GM23338 (cell line): ENCODE data around the gene CIZ1. TPM values are rescaled to one million over a fixed set of nuclear protein-coding genes. Genes with fewer than 3 reads are reported as not detected.

Experiments used
- ATAC-seq: fragments of 200-7000 bp; cut with Tn5 transposase; 3 replicates; pipeline ENCODE4 v1.9.1; 2020
- DNase-seq: peaks from one replicate; pipeline ENCODE4 v3.0.0-alpha.2; 2015; ENCODE audit warnings: low spot score
- H2AFZ ChIP-seq: fragments of 200-600 bp; sonication (generic); 2 replicates; pipeline ENCODE4 v1.8.0; 2016; ENCODE audit warnings: antibody characterized with exemption, mild to moderate bottlenecking, moderate library complexity
- H3F3A ChIP-seq: fragments of 200-600 bp; sonication (generic); replicated peaks from 2 replicates; pipeline ENCODE4 v1.8.0; 2017; ENCODE audit warnings: antibody characterized with exemption, mixed run types, low read depth
- H3K27ac ChIP-seq: fragments of 200-600 bp; sonication (generic); 2 replicates; pipeline ENCODE4 v1.6.1; 2016; ENCODE audit warnings: low read depth
- H3K27me3 ChIP-seq: fragments of 200-600 bp; sonication (generic); 2 replicates; pipeline ENCODE4 v1.8.0; 2016; ENCODE audit warnings: mild to moderate bottlenecking, mixed run types, moderate library complexity; ENCODE audit not compliant: insufficient read depth
- H3K36me3 ChIP-seq: fragments of 200-600 bp; sonication (generic); 2 replicates; pipeline ENCODE4 v1.8.0; 2016; ENCODE audit warnings: mild to moderate bottlenecking; ENCODE audit not compliant: insufficient read depth
- H3K4me1 ChIP-seq: fragments of 200-600 bp; sonication (generic); 2 replicates; pipeline ENCODE4 v1.8.0; 2016; ENCODE audit warnings: mild to moderate bottlenecking, moderate library complexity; ENCODE audit not compliant: insufficient read depth
- H3K4me2 ChIP-seq: fragments of 200-600 bp; sonication (generic); 2 replicates; pipeline ENCODE4 v1.7.1; 2017; ENCODE audit warnings: mixed run types
- H3K4me3 ChIP-seq: fragments of 200-600 bp; sonication (generic); 2 replicates; pipeline ENCODE4 v1.6.1; 2016; ENCODE audit warnings: mixed run types
- H3K79me2 ChIP-seq: fragments of 200-600 bp; sonication (generic); replicated peaks from 2 replicates; pipeline ENCODE4 v1.8.0; 2017; ENCODE audit warnings: mild to moderate bottlenecking; ENCODE audit not compliant: insufficient read depth
- H3K9me2 ChIP-seq: fragments of 200-600 bp; sonication (generic); 2 replicates; pipeline ENCODE4 v1.8.0; 2017; ENCODE audit not compliant: insufficient read depth
- H4K20me1 ChIP-seq: fragments of 200-600 bp; sonication (generic); replicated peaks from 2 replicates; pipeline ENCODE4 v1.8.0; 2017; ENCODE audit warnings: mild to moderate bottlenecking; ENCODE audit not compliant: insufficient read depth
- H3K27ac Mint-ChIP-seq: 2 replicates; pipeline ENCODE4 v1.8.0; 2020; ENCODE audit warnings: inconsistent platforms, mild to moderate bottlenecking, moderate library complexity, mixed read lengths
- H3K27me3 Mint-ChIP-seq: 3 replicates; pipeline ENCODE4 v1.8.0; 2022; ENCODE audit warnings: low read depth, mild to moderate bottlenecking, moderate library complexity, mixed read lengths, inconsistent platforms; ENCODE audit not compliant: insufficient read depth, poor library complexity
- H3K36me3 Mint-ChIP-seq: 3 replicates; pipeline ENCODE4 v1.8.0; 2021; ENCODE audit warnings: low read depth, mild to moderate bottlenecking, inconsistent platforms, moderate library complexity, mixed read lengths
- H3K4me1 Mint-ChIP-seq: 3 replicates; pipeline ENCODE4 v1.8.0; 2020; ENCODE audit warnings: mild to moderate bottlenecking, inconsistent platforms, mixed read lengths
- H3K4me3 Mint-ChIP-seq: 3 replicates; pipeline ENCODE4 v1.8.0; 2021; ENCODE audit warnings: moderate library complexity, mild to moderate bottlenecking, inconsistent platforms, mixed read lengths
- H3K9me3 Mint-ChIP-seq: 3 replicates; pipeline ENCODE4 v1.8.0; 2020; ENCODE audit warnings: moderate library complexity, mild to moderate bottlenecking, inconsistent platforms, mixed read lengths
- CREB1 ChIP-seq: fragments of 250-450 bp; sonication (Bioruptor Pico); IDR thresholded peaks from 2 replicates; pipeline ENCODE4 v1.5.0; 2020; ENCODE audit warnings: low read depth, mild to moderate bottlenecking, moderate library complexity
- EZH2phosphoT487 ChIP-seq: fragments of 200-600 bp; sonication (generic); IDR thresholded peaks from one replicate; pipeline ENCODE4 v1.8.1; 2018; ENCODE audit warnings: antibody characterized with exemption; ENCODE audit not compliant: unreplicated experiment
- JUNB ChIP-seq: IDR thresholded peaks from one replicate; pipeline ENCODE4 v1.6.1; 2016; ENCODE audit warnings: antibody characterized with exemption; ENCODE audit not compliant: unreplicated experiment
- NANOG ChIP-seq: IDR thresholded peaks from 2 replicates; pipeline ENCODE4 v1.6.1; 2016; ENCODE audit warnings: antibody characterized with exemption, borderline replicate concordance
- POLR2AphosphoS5 ChIP-seq: IDR thresholded peaks from 2 replicates; pipeline ENCODE4 v1.6.1; 2016; ENCODE audit warnings: antibody characterized with exemption, low read depth
- STAT1 ChIP-seq: IDR thresholded peaks from one replicate; pipeline ENCODE4 v1.6.1; 2016; ENCODE audit warnings: antibody characterized with exemption; ENCODE audit not compliant: unreplicated experiment
- ZNF114 ChIP-seq: fragments of 250-450 bp; sonication (Bioruptor Pico); IDR thresholded peaks from 2 replicates; pipeline ENCODE4 v1.5.0; 2020; ENCODE audit warnings: mild to moderate bottlenecking, moderate library complexity
- ZNF331 ChIP-seq: fragments of 250-450 bp; sonication (Bioruptor Pico); IDR thresholded peaks from 2 replicates; pipeline ENCODE4 v1.5.0; 2020; ENCODE audit warnings: low read depth, mild to moderate bottlenecking, moderate library complexity
- polyA plus RNA-seq: library from polyadenylated mRNA; unstranded; fragments of >200 nt; fragmentation: Nextera tagmentation; extraction: Ambion mirVana; gene quantifications from 2 replicates; pipeline ENCODE4 v1.2.1, GENCODE V29; 2016
- total RNA-seq: library from RNA; depleted of rRNA; stranded (reverse); fragments of >200 nt; shearing (Covaris generic); gene quantifications from 2 replicates; pipeline ENCODE4 v1.2.3, GENCODE V29; 2014
- TF ChIP-seq, protein P1 (sequence below), 2 experiments: fragments of 200-600 bp in 1 of 2; sonication (generic) in 1 of 2; conservative IDR thresholded peaks; 2 replicates each; pipeline versions ENCODE4 v1.5.1 to v1.6.1; 2016 to 2017; ENCODE audit warnings: antibody characterized with exemption in 2 of 2, low read depth in 2 of 2, mild to moderate bottlenecking in 2 of 2, moderate library complexity in 1 of 2
- TF ChIP-seq, protein P2 (sequence below): IDR thresholded peaks from 2 replicates; pipeline ENCODE4 v1.6.1; 2016; ENCODE audit warnings: antibody characterized with exemption
- TF ChIP-seq, protein P3 (sequence below): fragments of 250-450 bp; sonication (Bioruptor Pico); IDR thresholded peaks from 2 replicates; pipeline ENCODE4 v1.5.0; 2020; ENCODE audit warnings: mild to moderate bottlenecking, moderate library complexity

Gene CIZ1
- total and polyA plus RNA-seq, 2 experiments from 2014 or later, result 49.6 to 61.4 TPM

GRCh38 chr9:128222880-128223670 is 31.7 kb upstream of the CIZ1 start (continued):
- TF ChIP-seq, protein P1, sequence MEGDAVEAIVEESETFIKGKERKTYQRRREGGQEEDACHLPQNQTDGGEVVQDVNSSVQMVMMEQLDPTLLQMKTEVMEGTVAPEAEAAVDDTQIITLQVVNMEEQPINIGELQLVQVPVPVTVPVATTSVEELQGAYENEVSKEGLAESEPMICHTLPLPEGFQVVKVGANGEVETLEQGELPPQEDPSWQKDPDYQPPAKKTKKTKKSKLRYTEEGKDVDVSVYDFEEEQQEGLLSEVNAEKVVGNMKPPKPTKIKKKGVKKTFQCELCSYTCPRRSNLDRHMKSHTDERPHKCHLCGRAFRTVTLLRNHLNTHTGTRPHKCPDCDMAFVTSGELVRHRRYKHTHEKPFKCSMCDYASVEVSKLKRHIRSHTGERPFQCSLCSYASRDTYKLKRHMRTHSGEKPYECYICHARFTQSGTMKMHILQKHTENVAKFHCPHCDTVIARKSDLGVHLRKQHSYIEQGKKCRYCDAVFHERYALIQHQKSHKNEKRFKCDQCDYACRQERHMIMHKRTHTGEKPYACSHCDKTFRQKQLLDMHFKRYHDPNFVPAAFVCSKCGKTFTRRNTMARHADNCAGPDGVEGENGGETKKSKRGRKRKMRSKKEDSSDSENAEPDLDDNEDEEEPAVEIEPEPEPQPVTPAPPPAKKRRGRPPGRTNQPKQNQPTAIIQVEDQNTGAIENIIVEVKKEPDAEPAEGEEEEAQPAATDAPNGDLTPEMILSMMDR (conservative IDR thresholded peaks at IDR 0.05; ENCODE audit: low read depth in 2 of 2), result no peak
- TF ChIP-seq EZH2phosphoT487, result no peak
- no peak for TF ChIP-seq STAT1

- Histone ChIP-seq H3K27ac (no peak overlapping the region), H3K9me2 (no peaks in the 10 kb centered on the region), H3F3A (peaks cover 6% of the 10 kb centered on the region), H3K4me3 (no peak overlapping the region), H3K27me3 (no peaks in the 10 kb centered on the region), H4K20me1 (no peaks in the 10 kb centered on the region; the same call in 1 of the 2 replicates), H3K4me1 (peaks cover 3% of the 10 kb centered on the region; the same call in 1 of the 2 replicates), H2AFZ (no peak overlapping the region), H3K36me3 (0 out of 2 replicates have a peak, but pooled peaks cover 6% of the 10 kb centered on the region), H3K79me2 (no peaks in the 10 kb centered on the region), H3K4me2 (no peak overlapping the region)
- ATAC-seq (no peak), DNase-seq (no peak)
- Mint-ChIP-seq H3K27ac (no peak overlapping the region), H3K9me3 (no peaks in the 10 kb centered on the region), H3K4me3 (no peak overlapping the region), H3K36me3 (peaks cover 24% of the 10 kb centered on the region), H3K27me3 (peaks cover 14% of the 10 kb centered on the region), H3K4me1 (peaks cover 9% of the 10 kb centered on the region)
- no peak for TF ChIP-seq NANOG
- TF ChIP-seq, protein P2, sequence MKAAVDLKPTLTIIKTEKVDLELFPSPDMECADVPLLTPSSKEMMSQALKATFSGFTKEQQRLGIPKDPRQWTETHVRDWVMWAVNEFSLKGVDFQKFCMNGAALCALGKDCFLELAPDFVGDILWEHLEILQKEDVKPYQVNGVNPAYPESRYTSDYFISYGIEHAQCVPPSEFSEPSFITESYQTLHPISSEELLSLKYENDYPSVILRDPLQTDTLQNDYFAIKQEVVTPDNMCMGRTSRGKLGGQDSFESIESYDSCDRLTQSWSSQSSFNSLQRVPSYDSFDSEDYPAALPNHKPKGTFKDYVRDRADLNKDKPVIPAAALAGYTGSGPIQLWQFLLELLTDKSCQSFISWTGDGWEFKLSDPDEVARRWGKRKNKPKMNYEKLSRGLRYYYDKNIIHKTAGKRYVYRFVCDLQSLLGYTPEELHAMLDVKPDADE, result no peak
- TF ChIP-seq, protein P3, sequence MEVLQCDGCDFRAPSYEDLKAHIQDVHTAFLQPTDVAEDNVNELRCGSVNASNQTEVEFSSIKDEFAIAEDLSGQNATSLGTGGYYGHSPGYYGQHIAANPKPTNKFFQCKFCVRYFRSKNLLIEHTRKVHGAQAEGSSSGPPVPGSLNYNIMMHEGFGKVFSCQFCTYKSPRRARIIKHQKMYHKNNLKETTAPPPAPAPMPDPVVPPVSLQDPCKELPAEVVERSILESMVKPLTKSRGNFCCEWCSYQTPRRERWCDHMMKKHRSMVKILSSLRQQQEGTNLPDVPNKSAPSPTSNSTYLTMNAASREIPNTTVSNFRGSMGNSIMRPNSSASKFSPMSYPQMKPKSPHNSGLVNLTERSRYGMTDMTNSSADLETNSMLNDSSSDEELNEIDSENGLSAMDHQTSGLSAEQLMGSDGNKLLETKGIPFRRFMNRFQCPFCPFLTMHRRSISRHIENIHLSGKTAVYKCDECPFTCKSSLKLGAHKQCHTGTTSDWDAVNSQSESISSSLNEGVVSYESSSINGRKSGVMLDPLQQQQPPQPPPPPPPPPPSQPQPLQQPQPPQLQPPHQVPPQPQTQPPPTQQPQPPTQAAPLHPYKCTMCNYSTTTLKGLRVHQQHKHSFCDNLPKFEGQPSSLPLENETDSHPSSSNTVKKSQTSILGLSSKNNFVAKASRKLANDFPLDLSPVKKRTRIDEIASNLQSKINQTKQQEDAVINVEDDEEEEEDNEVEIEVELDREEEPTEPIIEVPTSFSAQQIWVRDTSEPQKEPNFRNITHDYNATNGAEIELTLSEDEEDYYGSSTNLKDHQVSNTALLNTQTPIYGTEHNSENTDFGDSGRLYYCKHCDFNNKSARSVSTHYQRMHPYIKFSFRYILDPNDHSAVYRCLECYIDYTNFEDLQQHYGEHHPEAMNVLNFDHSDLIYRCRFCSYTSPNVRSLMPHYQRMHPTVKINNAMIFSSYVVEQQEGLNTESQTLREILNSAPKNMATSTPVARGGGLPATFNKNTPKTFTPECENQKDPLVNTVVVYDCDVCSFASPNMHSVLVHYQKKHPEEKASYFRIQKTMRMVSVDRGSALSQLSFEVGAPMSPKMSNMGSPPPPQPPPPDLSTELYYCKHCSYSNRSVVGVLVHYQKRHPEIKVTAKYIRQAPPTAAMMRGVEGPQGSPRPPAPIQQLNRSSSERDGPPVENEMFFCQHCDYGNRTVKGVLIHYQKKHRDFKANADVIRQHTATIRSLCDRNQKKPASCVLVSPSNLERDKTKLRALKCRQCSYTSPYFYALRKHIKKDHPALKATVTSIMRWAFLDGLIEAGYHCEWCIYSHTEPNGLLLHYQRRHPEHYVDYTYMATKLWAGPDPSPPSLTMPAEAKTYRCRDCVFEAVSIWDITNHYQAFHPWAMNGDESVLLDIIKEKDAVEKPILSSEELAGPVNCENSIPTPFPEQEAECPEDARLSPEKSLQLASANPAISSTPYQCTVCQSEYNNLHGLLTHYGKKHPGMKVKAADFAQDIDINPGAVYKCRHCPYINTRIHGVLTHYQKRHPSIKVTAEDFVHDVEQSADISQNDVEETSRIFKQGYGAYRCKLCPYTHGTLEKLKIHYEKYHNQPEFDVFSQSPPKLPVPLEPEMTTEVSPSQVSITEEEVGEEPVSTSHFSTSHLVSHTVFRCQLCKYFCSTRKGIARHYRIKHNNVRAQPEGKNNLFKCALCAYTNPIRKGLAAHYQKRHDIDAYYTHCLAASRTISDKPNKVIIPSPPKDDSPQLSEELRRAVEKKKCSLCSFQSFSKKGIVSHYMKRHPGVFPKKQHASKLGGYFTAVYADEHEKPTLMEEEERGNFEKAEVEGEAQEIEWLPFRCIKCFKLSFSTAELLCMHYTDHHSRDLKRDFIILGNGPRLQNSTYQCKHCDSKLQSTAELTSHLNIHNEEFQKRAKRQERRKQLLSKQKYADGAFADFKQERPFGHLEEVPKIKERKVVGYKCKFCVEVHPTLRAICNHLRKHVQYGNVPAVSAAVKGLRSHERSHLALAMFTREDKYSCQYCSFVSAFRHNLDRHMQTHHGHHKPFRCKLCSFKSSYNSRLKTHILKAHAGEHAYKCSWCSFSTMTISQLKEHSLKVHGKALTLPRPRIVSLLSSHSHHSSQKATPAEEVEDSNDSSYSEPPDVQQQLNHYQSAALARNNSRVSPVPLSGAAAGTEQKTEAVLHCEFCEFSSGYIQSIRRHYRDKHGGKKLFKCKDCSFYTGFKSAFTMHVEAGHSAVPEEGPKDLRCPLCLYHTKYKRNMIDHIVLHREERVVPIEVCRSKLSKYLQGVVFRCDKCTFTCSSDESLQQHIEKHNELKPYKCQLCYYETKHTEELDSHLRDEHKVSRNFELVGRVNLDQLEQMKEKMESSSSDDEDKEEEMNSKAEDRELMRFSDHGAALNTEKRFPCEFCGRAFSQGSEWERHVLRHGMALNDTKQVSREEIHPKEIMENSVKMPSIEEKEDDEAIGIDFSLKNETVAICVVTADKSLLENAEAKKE (CRISPR knock-in tag), result no peak
- TF ChIP-seq POLR2AphosphoS5, result no peak
- TF ChIP-seq CREB1 (CRISPR knock-in tag), result no peak
- TF ChIP-seq ZNF331 (CRISPR knock-in tag), result no peak
- TF ChIP-seq EZH2phosphoT487, result no peak
- TF ChIP-seq ZNF114 (CRISPR knock-in tag), result no peak
- no peak for TF ChIP-seq JUNB
- TF ChIP-seq, protein P1 (conservative IDR thresholded peaks at IDR 0.05; ENCODE audit: low read depth in 2 of 2), result no peak
Observed at GRCh38 chr9:128222026-128222425, 30.7 kb upstream of the CIZ1 start.
